Astrocyte (in vitro differentiated cells and primary cell): ENCODE data around the gene ZNF343.

Experiments
- EZH2 ChIP-seq: IDR thresholded peaks from 2 replicates; pipeline ENCODE4 v1.6.1; 2012; ENCODE audit warnings: mild to moderate bottlenecking, low read length, inconsistent platforms; ENCODE audit not compliant: insufficient read depth
- TF ChIP-seq, protein P1 (sequence below): IDR thresholded peaks from 2 replicates; pipeline ENCODE4 v1.5.1; 2011; ENCODE audit warnings: low read depth, mild to moderate bottlenecking, inconsistent platforms, low read length, moderate library complexity; ENCODE audit not compliant: insufficient read depth

DNA sequence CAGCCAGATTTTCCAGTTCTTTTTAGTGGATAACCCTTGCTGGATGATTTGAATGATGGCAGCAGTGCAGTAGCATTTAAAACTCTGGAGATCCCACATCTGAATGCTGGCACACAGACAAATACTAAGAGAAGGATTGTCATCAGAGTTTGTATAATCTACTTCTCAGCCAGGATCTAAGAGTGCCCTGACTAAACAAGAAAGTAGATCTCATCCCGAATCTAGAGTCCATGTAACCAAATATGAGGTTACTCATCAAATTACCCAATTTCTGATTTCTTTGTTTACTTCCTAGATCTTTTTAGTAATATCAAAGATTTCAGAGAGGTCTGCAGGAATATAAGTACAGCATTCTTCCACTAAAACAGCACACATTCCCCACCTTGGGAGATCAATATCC, 35.5 kb upstream of the ZNF343 start:
- TF ChIP-seq EZH2 = no peak
- TF ChIP-seq, protein P1, sequence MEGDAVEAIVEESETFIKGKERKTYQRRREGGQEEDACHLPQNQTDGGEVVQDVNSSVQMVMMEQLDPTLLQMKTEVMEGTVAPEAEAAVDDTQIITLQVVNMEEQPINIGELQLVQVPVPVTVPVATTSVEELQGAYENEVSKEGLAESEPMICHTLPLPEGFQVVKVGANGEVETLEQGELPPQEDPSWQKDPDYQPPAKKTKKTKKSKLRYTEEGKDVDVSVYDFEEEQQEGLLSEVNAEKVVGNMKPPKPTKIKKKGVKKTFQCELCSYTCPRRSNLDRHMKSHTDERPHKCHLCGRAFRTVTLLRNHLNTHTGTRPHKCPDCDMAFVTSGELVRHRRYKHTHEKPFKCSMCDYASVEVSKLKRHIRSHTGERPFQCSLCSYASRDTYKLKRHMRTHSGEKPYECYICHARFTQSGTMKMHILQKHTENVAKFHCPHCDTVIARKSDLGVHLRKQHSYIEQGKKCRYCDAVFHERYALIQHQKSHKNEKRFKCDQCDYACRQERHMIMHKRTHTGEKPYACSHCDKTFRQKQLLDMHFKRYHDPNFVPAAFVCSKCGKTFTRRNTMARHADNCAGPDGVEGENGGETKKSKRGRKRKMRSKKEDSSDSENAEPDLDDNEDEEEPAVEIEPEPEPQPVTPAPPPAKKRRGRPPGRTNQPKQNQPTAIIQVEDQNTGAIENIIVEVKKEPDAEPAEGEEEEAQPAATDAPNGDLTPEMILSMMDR = no peak
